Smooth muscle cell (in vitro differentiated cells): Measurements from ENCODE around the gene HAPLN2. TPM values are rescaled to one million over a fixed set of nuclear protein-coding genes. Genes with fewer than 3 reads are reported as not detected.

Experiments used
- DNase-seq: peaks from one replicate; lab custom pipeline; 2025; ENCODE audit not compliant: unreplicated experiment; lab: John Stamatoyannopoulos, UW
- H2AFZ ChIP-seq: fragments of 200-600 bp; sonication (generic); 2 replicates; pipeline ENCODE4 v1.6.0; 2016; ENCODE audit warnings: antibody characterized with exemption, low read depth, mild to moderate bottlenecking
- H3F3A ChIP-seq: fragments of 200-600 bp; sonication (generic); 2 replicates; pipeline ENCODE4 v1.6.0; 2017; ENCODE audit warnings: antibody characterized with exemption, low read depth
- H3K27ac ChIP-seq: fragments of 200-600 bp; sonication (generic); 2 replicates; pipeline ENCODE4 v1.5.1; 2016; ENCODE audit warnings: low read depth, mild to moderate bottlenecking
- H3K27me3 ChIP-seq: fragments of 200-600 bp; sonication (generic); 2 replicates; pipeline ENCODE4 v1.6.1; 2016; ENCODE audit warnings: low read depth, mild to moderate bottlenecking
- H3K36me3 ChIP-seq: fragments of 200-600 bp; sonication (generic); 2 replicates; pipeline ENCODE4 v1.5.1; 2016; ENCODE audit warnings: low read depth
- H3K4me1 ChIP-seq: fragments of 200-600 bp; sonication (generic); 2 replicates; pipeline ENCODE4 v1.5.1; 2016; ENCODE audit warnings: low read depth
- H3K4me2 ChIP-seq: fragments of 200-600 bp; sonication (generic); 2 replicates; pipeline ENCODE4 v1.6.0; 2016; ENCODE audit warnings: mild to moderate bottlenecking
- H3K4me3 ChIP-seq: fragments of 200-600 bp; sonication (generic); 2 replicates; pipeline ENCODE4 v1.5.1; 2016; ENCODE audit warnings: mild to moderate bottlenecking
- H3K79me2 ChIP-seq: fragments of 200-600 bp; sonication (generic); 2 replicates; pipeline ENCODE4 v1.6.0; 2016; ENCODE audit warnings: low read depth, mild to moderate bottlenecking
- H3K9ac ChIP-seq: fragments of 200-600 bp; sonication (generic); 2 replicates; pipeline ENCODE4 v1.6.0; 2016; ENCODE audit warnings: low read depth
- H3K9me3 ChIP-seq: fragments of 200-600 bp; sonication (generic); replicated peaks from 2 replicates; pipeline ENCODE4 v1.5.1; 2016; ENCODE audit warnings: low read depth
- H4K20me1 ChIP-seq: fragments of 200-600 bp; sonication (generic); 2 replicates; pipeline ENCODE4 v1.6.0; 2016; ENCODE audit warnings: low read depth
- CTCF ChIP-seq: fragments of 200-600 bp; sonication (generic); IDR thresholded peaks from 2 replicates; pipeline ENCODE4 v1.5.1; 2017; ENCODE audit warnings: borderline replicate concordance, mild to moderate bottlenecking, antibody characterized with exemption; ENCODE audit not compliant: insufficient read depth, poor library complexity, severe bottlenecking
- WGBS: methylation state at CpG from one replicate; pipeline ENCODE4 v1.1.7; 2016; ENCODE audit warnings: low lambda C conversion rate; 5-methylcytosine and 5-hydroxymethylcytosine counted together
- polyA plus RNA-seq: library from polyadenylated mRNA; unstranded; fragments of >200 nt; fragmentation: Nextera tagmentation; extraction: Ambion mirVana; gene quantifications from 2 replicates; pipeline ENCODE4 v1.2.1, GENCODE V29; 2016
- total RNA-seq: library from RNA; depleted of rRNA; stranded (reverse); fragments of >200 nt; gene quantifications from 2 replicates; pipeline ENCODE4 v1.2.3, GENCODE V29; 2014

The HAPLN2 gene
- total and polyA plus RNA-seq, 2 experiments from 2014 or later, result 1.00 TPM; not detected in 1

- no peak overlapping the region for H3K4me3 ChIP-seq
Observed at GRCh38 chr1:156645056-156645455, 25.8 kb downstream of the HAPLN2 start.

DNA sequence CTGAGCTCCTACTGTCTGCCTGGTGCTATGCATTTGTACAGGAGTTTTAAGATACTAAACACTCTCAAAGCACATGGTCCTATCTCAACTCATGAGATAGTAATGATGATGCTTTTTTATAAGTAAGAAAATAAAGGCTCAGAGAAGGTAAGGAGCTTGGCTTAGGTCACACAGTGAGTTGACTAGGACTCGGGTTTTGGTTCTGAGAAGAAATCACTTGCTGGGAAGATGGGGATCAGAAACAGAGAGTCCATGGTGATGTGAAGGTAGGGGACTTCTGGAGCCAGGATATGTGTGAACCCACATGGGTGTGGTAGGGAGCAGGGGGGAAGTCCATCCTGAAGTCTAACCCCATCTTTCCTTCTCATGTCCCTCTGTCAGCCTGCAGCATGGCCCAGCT, 26.5 kb downstream of the HAPLN2 start:
- no peaks in the 10 kb centered on the region for H3K9me3 ChIP-seq

More at GRCh38 chr1:156645056-156645455, 25.8 kb downstream of the HAPLN2 start:
- Histone ChIP-seq H3K4me1 (peaks cover 14% of the 10 kb centered on the region), H4K20me1 (peaks cover 12% of the 10 kb centered on the region), H3K27me3 (peaks cover 95% of the 10 kb centered on the region), H3K9me3 (no peaks in the 10 kb centered on the region), H3K4me2 (no peak overlapping the region), H2AFZ (no peak overlapping the region), H3F3A (no peaks in the 10 kb centered on the region), H3K79me2 (no peaks in the 10 kb centered on the region), H3K36me3 (no peaks in the 10 kb centered on the region), H3K9ac (no peak overlapping the region), H3K27ac (no peak overlapping the region)
- WGBS, result 84% methylated on average over 3 of the region's 3 CpGs
- DNase-seq, result no peak
- no peak for TF ChIP-seq CTCF

GRCh38 chr1:156646738-156647211, 27.6 kb downstream of the HAPLN2 start:
- Histone ChIP-seq H3K79me2 (no peaks in the 10 kb centered on the region), H3K36me3 (no peaks in the 10 kb centered on the region), H3K9ac (no peak overlapping the region), H3K4me3 (no peak overlapping the region), H3K9me3 (no peaks in the 10 kb centered on the region), H4K20me1 (peaks cover 12% of the 10 kb centered on the region), H3K4me2 (no peak overlapping the region), H3K27ac (no peak overlapping the region), H3K27me3 (peaks cover 94% of the 10 kb centered on the region), H3K4me1 (peaks cover 6% of the 10 kb centered on the region), H2AFZ (no peak overlapping the region), H3F3A (no peaks in the 10 kb centered on the region)
- WGBS, result 71% methylated on average over 45 of the region's 51 CpGs
- TF ChIP-seq CTCF, result no peak
- DNase-seq, result no peak

More for the DNA sequence above, 26.5 kb downstream of the HAPLN2 start:
- Histone ChIP-seq H3K9ac (no peak overlapping the region), H3K27ac (no peak overlapping the region), H3K4me2 (no peak overlapping the region), H4K20me1 (peaks cover 12% of the 10 kb centered on the region), H3K79me2 (no peaks in the 10 kb centered on the region), H3F3A (no peaks in the 10 kb centered on the region), H3K4me3 (no peak overlapping the region), H3K4me1 (peaks cover 14% of the 10 kb centered on the region), H3K27me3 (peaks cover 97% of the 10 kb centered on the region), H2AFZ (no peak overlapping the region), H3K36me3 (no peaks in the 10 kb centered on the region)
- 86% methylated on average over 1 of the region's 1 CpG for WGBS
- no peak for DNase-seq
- no peak for TF ChIP-seq CTCF

DNA sequence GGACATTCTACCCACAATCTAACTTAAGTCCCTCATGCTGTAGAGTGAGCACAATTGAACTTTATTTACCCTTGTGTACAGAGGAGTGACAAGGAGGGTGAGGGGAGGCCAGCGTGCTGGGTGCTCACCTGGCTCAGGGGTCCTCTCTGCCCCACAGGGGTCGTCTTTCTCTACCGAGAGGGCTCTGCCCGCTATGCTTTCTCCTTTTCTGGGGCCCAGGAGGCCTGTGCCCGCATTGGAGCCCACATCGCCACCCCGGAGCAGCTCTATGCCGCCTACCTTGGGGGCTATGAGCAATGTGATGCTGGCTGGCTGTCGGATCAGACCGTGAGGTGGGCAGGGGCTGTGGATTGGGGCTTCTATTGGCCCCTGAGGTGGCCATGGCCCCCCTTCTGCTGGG, 28.1 kb downstream of the HAPLN2 start:
- Histone ChIP-seq H3K4me2 (no peak overlapping the region), H3K27me3 (peaks cover 88% of the 10 kb centered on the region), H3F3A (no peaks in the 10 kb centered on the region), H3K4me1 (peaks cover 3% of the 10 kb centered on the region), H3K79me2 (no peaks in the 10 kb centered on the region), H3K4me3 (no peak overlapping the region), H2AFZ (no peak overlapping the region), H4K20me1 (peaks cover 14% of the 10 kb centered on the region), H3K36me3 (no peaks in the 10 kb centered on the region), H3K9me3 (no peaks in the 10 kb centered on the region), H3K27ac (no peak overlapping the region), H3K9ac (no peak overlapping the region)
- WGBS, result 83% methylated on average over 10 of the region's 10 CpGs
- TF ChIP-seq CTCF, result no peak
- no peak for DNase-seq
